Naive thymus-derived CD4-positive, alpha-beta T cell (primary cell): Measurements from ENCODE around the gene ERCC6L2. TPM values are rescaled to one million over a fixed set of nuclear protein-coding genes. Genes with fewer than 3 reads are reported as not detected.

Experiments used
- ATAC-seq: fragments of 150-1000 bp; cut with Tn5 transposase; 2 replicates; pipeline ENCODE4 v1.10.0; 2021; ENCODE audit warnings: mild to moderate bottlenecking, moderate library complexity
- CTCF ChIA-PET: fragments of 350-600 bp; sonication (Branson Sonifier 250); formaldehyde crosslinking; loops from one replicate; lab custom pipeline; 2021; ENCODE audit warnings: antibody characterized with exemption; lab: Charles Lee
- POLR2A ChIA-PET: fragments of 350-600 bp; sonication (Branson Sonifier 250); formaldehyde crosslinking; loops from one replicate; lab custom pipeline; 2021; ENCODE audit warnings: antibody characterized with exemption, inconsistent platforms; lab: Charles Lee
- DNase-seq, 9 donors: peaks; one replicate each; pipeline versions ENCODE4 v3.0.0 to v3.0.0-alpha.2; 2020 to 2022; ENCODE audit warnings: mixed read lengths in 1 of 9
- H3K27ac ChIP-seq: one replicate; pipeline ENCODE4 v1.7.0; 2013; ENCODE audit warnings: mild to moderate bottlenecking, low read depth, low read length, moderate library complexity
- H3K27me3 ChIP-seq, 2 donors: one replicate each; pipeline ENCODE4 v1.7.0; 2013; ENCODE audit warnings: low read length in 2 of 2, mild to moderate bottlenecking in 2 of 2, moderate library complexity in 2 of 2; ENCODE audit not compliant: control insufficient read depth in 2 of 2, insufficient read depth in 2 of 2
- H3K36me3 ChIP-seq, 3 experiments: 1 replicate in 2 of 3; 2 replicates in 1 of 3; pipeline ENCODE4 v1.7.0; 2013; ENCODE audit warnings: low read length in 3 of 3, mild to moderate bottlenecking in 3 of 3, moderate library complexity in 1 of 3; ENCODE audit not compliant: insufficient read depth in 3 of 3, control insufficient read depth in 2 of 3
- H3K4me1 ChIP-seq, 2 donors: one replicate each; pipeline ENCODE4 v1.7.0; 2013; ENCODE audit warnings: low read length in 2 of 2, mild to moderate bottlenecking in 2 of 2, moderate library complexity in 1 of 2; ENCODE audit not compliant: control insufficient read depth in 2 of 2, insufficient read depth in 2 of 2
- H3K4me3 ChIP-seq: 2 replicates; pipeline ENCODE4 v1.7.0; 2013; ENCODE audit warnings: mild to moderate bottlenecking, low read length
- H3K9me3 ChIP-seq, 3 experiments: 1 replicate in 2 of 3; 2 replicates in 1 of 3; pipeline ENCODE4 v1.7.0; 2013; ENCODE audit warnings: low read length in 3 of 3; ENCODE audit not compliant: control insufficient read depth in 2 of 3
- H3K27ac Mint-ChIP-seq, 9 donors: one replicate each; pipeline ENCODE4 v1.8.0; 2020 to 2022; ENCODE audit warnings: mixed read lengths in 9 of 9, mild to moderate bottlenecking in 8 of 9, moderate library complexity in 5 of 9, inconsistent platforms in 2 of 9
- H3K27me3 Mint-ChIP-seq, 5 donors: one replicate each; pipeline ENCODE4 v1.8.0; 2021 to 2022; ENCODE audit warnings: mixed read lengths in 5 of 5, mild to moderate bottlenecking in 1 of 5
- H3K36me3 Mint-ChIP-seq, 5 donors: one replicate each; pipeline ENCODE4 v1.8.0; 2020 to 2022; ENCODE audit warnings: mixed read lengths in 5 of 5, mild to moderate bottlenecking in 3 of 5, inconsistent platforms in 1 of 5
- H3K4me1 Mint-ChIP-seq, 7 donors: one replicate each; pipeline ENCODE4 v1.8.0; 2020 to 2022; ENCODE audit warnings: mixed read lengths in 7 of 7, mild to moderate bottlenecking in 3 of 7, inconsistent platforms in 1 of 7
- H3K4me3 Mint-ChIP-seq, 10 donors: one replicate each; pipeline ENCODE4 v1.8.0; 2020 to 2022; ENCODE audit warnings: mild to moderate bottlenecking in 10 of 10, mixed read lengths in 10 of 10, moderate library complexity in 6 of 10, inconsistent platforms in 2 of 10
- H3K9me3 Mint-ChIP-seq, 11 donors: one replicate each; pipeline ENCODE4 v1.8.0; 2020 to 2022; ENCODE audit warnings: mixed read lengths in 11 of 11, mild to moderate bottlenecking in 4 of 11, inconsistent platforms in 1 of 11, moderate library complexity in 1 of 11
- intact Hi-C, 2 donors: fragments of 100-400 bp; cut with micrococcal nuclease; formaldehyde crosslinking; loops; one replicate each; pipeline ENCODE4 v1.15.1; 2023
- polyA plus RNA-seq, 2 donors: library from polyadenylated mRNA; unstranded; fragments of 300-500 nt; fragmentation: Illumina TruSeq; gene quantifications; one replicate each; pipeline ENCODE4 v1.2.3, GENCODE V29; 2021
- total RNA-seq, 6 experiments: library from RNA in 5 of 6; stranded (reverse) in 5 of 6; gene quantifications; 1 replicate in 5 of 6; 2 replicates in 1 of 6; pipeline ENCODE4 v1.2.3 and lab custom pipeline; 2021 to 2026

Gene ERCC6L2
- total and polyA plus RNA-seq, 7 experiments from 2014 or later, result 46.2 to 82.8 (median 54.9) TPM

GRCh38 chr9:95834281-95834907, 41.1 kb upstream of the ERCC6L2 start:
- Histone ChIP-seq H3K36me3 (no peaks in the 10 kb centered on the region), H3K27me3 (no peaks in the 10 kb centered on the region), H3K4me1 (no peaks in the 10 kb centered on the region), H3K27ac (no peak overlapping the region), H3K4me3 (no peak overlapping the region), H3K9me3 (no peaks in the 10 kb centered on the region)
- POLR2A ChIA-PET, result no interaction called here
- Mint-ChIP-seq H3K27ac (peak overlapping the region in 1 of 9 donors; percentile 17), H3K4me1 (peaks cover 0 to 9% (median 1%) of the 10 kb centered on the region in 7 donors), H3K36me3 (peaks cover 3 to 27% (median 11%) of the 10 kb centered on the region in 5 donors), H3K27me3 (peaks cover 0 to 14% (median 0%) of the 10 kb centered on the region in 5 donors), H3K4me3 (no peak overlapping the region), H3K9me3 (peaks cover 0 to 4% (median 0%) of the 10 kb centered on the region in 11 donors)
- DNase-seq (no peak), ATAC-seq (no peak)
- CTCF ChIA-PET, result no interaction called here
- intact Hi-C loops, result no loop called here

GRCh38 chr9:95835393-95835792, 40.1 kb upstream of the ERCC6L2 start:
- intact Hi-C loops, result no loop called here
- CTCF ChIA-PET, result interaction anchor here (1.2 kb wide), 1 partner anchor 9 kb away, joined by 3 read pairs; no protein-coding TSS in a partner anchor
- H3K36me3 ChIP-seq, result no peaks in the 10 kb centered on the region
- ATAC-seq, result no peak
- Mint-ChIP-seq H3K4me3 (no peak overlapping the region), H3K27ac (no peak overlapping the region), H3K4me1 (peaks cover 0 to 9% (median 1%) of the 10 kb centered on the region in 7 donors), H3K36me3 (peaks cover 3 to 23% (median 5%) of the 10 kb centered on the region in 5 donors), H3K9me3 (peaks cover 0 to 3% (median 0%) of the 10 kb centered on the region in 11 donors), H3K27me3 (peaks cover 0 to 8% (median 0%) of the 10 kb centered on the region in 5 donors)
- POLR2A ChIA-PET, result no interaction called here
- no peaks in the 10 kb centered on the region for H3K27me3 ChIP-seq
- DNase-seq, result no peak
- no peak overlapping the region for H3K4me3 ChIP-seq
- H3K4me1 ChIP-seq, result no peaks in the 10 kb centered on the region
- no peak overlapping the region for H3K27ac ChIP-seq
- no peaks in the 10 kb centered on the region for H3K9me3 ChIP-seq

- no peak for ATAC-seq
- intact Hi-C loops, result no loop called here
- CTCF ChIA-PET, result interaction anchor here (0.7 to 1.2 kb wide), 2 partner anchors 10 to 260 kb away, joined by 3 read pairs; no protein-coding TSS in a partner anchor
These were observed 39.4 kb upstream of the ERCC6L2 start for GRCh38 chr9:95836072-95836471.

GRCh38 chr9:95839012-95839411, 36.5 kb upstream of the ERCC6L2 start:
- Histone ChIP-seq H3K27ac (no peak overlapping the region), H3K36me3 (no peaks in the 10 kb centered on the region), H3K4me3 (no peak overlapping the region), H3K4me1 (no peaks in the 10 kb centered on the region), H3K9me3 (no peaks in the 10 kb centered on the region), H3K27me3 (no peaks in the 10 kb centered on the region)
- H3K4me1 Mint-ChIP-seq, result peaks cover 0 to 9% (median 0%) of the 10 kb centered on the region in 7 donors
- peaks cover 0 to 3% (median 0%) of the 10 kb centered on the region in 5 donors for H3K27me3 Mint-ChIP-seq
- H3K27ac Mint-ChIP-seq, result no peak overlapping the region
- intact Hi-C loops, result no loop called here
- peaks cover 3 to 39% (median 12%) of the 10 kb centered on the region in 5 donors for H3K36me3 Mint-ChIP-seq
- DNase-seq, result no peak
- POLR2A ChIA-PET, result no interaction called here
- no peak overlapping the region for H3K4me3 Mint-ChIP-seq
- H3K9me3 Mint-ChIP-seq, result peaks cover 0 to 8% (median 0%) of the 10 kb centered on the region in 11 donors
- no peak for ATAC-seq
- CTCF ChIA-PET, result no interaction called here

More at GRCh38 chr9:95836072-95836471, 39.4 kb upstream of the ERCC6L2 start:
- no peaks in the 10 kb centered on the region for H3K4me1 ChIP-seq
- H3K4me3 Mint-ChIP-seq, result no peak overlapping the region
- POLR2A ChIA-PET, result no interaction called here
- no peaks in the 10 kb centered on the region for H3K36me3 ChIP-seq
- no peaks in the 10 kb centered on the region for H3K9me3 ChIP-seq
- H3K36me3 Mint-ChIP-seq, result peaks cover 3 to 24% (median 5%) of the 10 kb centered on the region in 5 donors
- DNase-seq, result no peak
- H3K27me3 Mint-ChIP-seq, result peaks cover 0 to 9% (median 0%) of the 10 kb centered on the region in 5 donors
- H3K4me3 ChIP-seq, result no peak overlapping the region
- H3K9me3 Mint-ChIP-seq, result peaks cover 0 to 3% (median 0%) of the 10 kb centered on the region in 11 donors
- no peak overlapping the region for H3K27ac Mint-ChIP-seq
- H3K27ac ChIP-seq, result no peak overlapping the region
- H3K4me1 Mint-ChIP-seq, result peaks cover 0 to 9% (median 1%) of the 10 kb centered on the region in 7 donors
- H3K27me3 ChIP-seq, result no peaks in the 10 kb centered on the region

- no peak overlapping the region for H3K4me3 Mint-ChIP-seq
- intact Hi-C loops, result no loop called here
- no peaks in the 10 kb centered on the region for H3K9me3 ChIP-seq
- H3K36me3 Mint-ChIP-seq, result peaks cover 3 to 35% (median 11%) of the 10 kb centered on the region in 5 donors
- ATAC-seq (no peak), DNase-seq (no peak)
- peaks cover 0 to 3% (median 0%) of the 10 kb centered on the region in 5 donors for H3K27me3 Mint-ChIP-seq
- ChIA-PET POLR2A (no interaction called here), CTCF (no interaction called here)
- no peak overlapping the region for H3K27ac Mint-ChIP-seq
- no peaks in the 10 kb centered on the region for H3K36me3 ChIP-seq
- H3K4me1 ChIP-seq, result no peaks in the 10 kb centered on the region
- no peak overlapping the region for H3K4me3 ChIP-seq
- no peaks in the 10 kb centered on the region for H3K27me3 ChIP-seq
- peaks cover 0 to 8% (median 0%) of the 10 kb centered on the region in 11 donors for H3K9me3 Mint-ChIP-seq
- H3K4me1 Mint-ChIP-seq, result no peaks in the 10 kb centered on the region
- no peak overlapping the region for H3K27ac ChIP-seq
These were observed 35.4 kb upstream of the ERCC6L2 start for GRCh38 chr9:95840074-95840473.

- intact Hi-C loops, result no loop called here
- CTCF ChIA-PET, result no interaction called here
- POLR2A ChIA-PET, result no interaction called here
- H3K27ac ChIP-seq, result no peak overlapping the region
- no peak overlapping the region for H3K4me3 Mint-ChIP-seq
- ATAC-seq (no peak), DNase-seq (no peak)
- H3K27ac Mint-ChIP-seq, result no peak overlapping the region
- peaks cover 0 to 9% (median 0%) of the 10 kb centered on the region in 11 donors for H3K9me3 Mint-ChIP-seq
- H3K36me3 Mint-ChIP-seq, result peaks cover 3 to 38% (median 13%) of the 10 kb centered on the region in 5 donors
- H3K36me3 ChIP-seq, result no peaks in the 10 kb centered on the region
- H3K4me3 ChIP-seq, result no peak overlapping the region
- no peaks in the 10 kb centered on the region for H3K4me1 ChIP-seq
- H3K4me1 Mint-ChIP-seq, result no peaks in the 10 kb centered on the region
- no peaks in the 10 kb centered on the region for H3K9me3 ChIP-seq
- H3K27me3 ChIP-seq, result no peaks in the 10 kb centered on the region
- peaks cover 0 to 3% (median 0%) of the 10 kb centered on the region in 5 donors for H3K27me3 Mint-ChIP-seq
These were observed 34.1 kb upstream of the ERCC6L2 start for GRCh38 chr9:95841377-95841776.
